IMR-90 (cell line): Measurements from ENCODE around the gene OR10J1. TPM values are rescaled to one million over a fixed set of nuclear protein-coding genes. Genes with fewer than 3 reads are reported as not detected.

Experiments used
- ATAC-seq: fragments of 200-7000 bp; cut with Tn5 transposase; 2 replicates; pipeline ENCODE4 v1.9.1; 2020; ENCODE audit warnings: low read depth, mild to moderate bottlenecking, moderate library complexity
- BruUV-seq: library from RNA; stranded (reverse); fragments of 400-500 nt; replicated peaks from 2 replicates; lab custom pipeline; 2021; lab: Mats Ljungman, UMichigan
- CTCF ChIA-PET: fragments of 300-600 bp; formaldehyde crosslinking; extraction: SDS; loops from one replicate; lab custom pipeline; 2021; ENCODE audit warnings: antibody characterized with exemption; lab: Yijun Ruan, JAX
- POLR2A ChIA-PET: fragments of 300-600 bp; sonication (Branson Sonifier 250); formaldehyde crosslinking; loops from one replicate; lab custom pipeline; 2022; ENCODE audit warnings: antibody characterized with exemption; ENCODE audit not compliant: unreplicated experiment; lab: Charles Lee
- DNase-seq: peaks from one replicate; pipeline ENCODE4 v3.0.0; 2013
- H2AFZ ChIP-seq: replicated peaks from 2 replicates; pipeline ENCODE3; 2013; ENCODE audit warnings: low read length, mild to moderate bottlenecking; ENCODE audit not compliant: poor library complexity
- H2AK5ac ChIP-seq: 2 replicates; pipeline ENCODE4 v1.6.1; 2013; ENCODE audit warnings: low read depth, low read length, inconsistent platforms
- H2AK9ac ChIP-seq: replicated peaks from 2 replicates; pipeline ENCODE3; 2013; ENCODE audit warnings: mild to moderate bottlenecking, low read depth, low read length, moderate library complexity; ENCODE audit not compliant: poor library complexity
- H2BK120ac ChIP-seq: 2 replicates; pipeline ENCODE4 v1.6.1; 2013; ENCODE audit warnings: low read depth, low read length, inconsistent platforms
- H2BK15ac ChIP-seq: 3 replicates; pipeline ENCODE4 v1.6.1; 2013; ENCODE audit warnings: low read depth, low read length, inconsistent platforms
- H2BK20ac ChIP-seq: 2 replicates; pipeline ENCODE4 v1.6.1; 2013; ENCODE audit warnings: low read depth, mild to moderate bottlenecking, inconsistent platforms, low read length, moderate library complexity
- H2BK5ac ChIP-seq: 2 replicates; pipeline ENCODE4 v1.6.1; 2013; ENCODE audit warnings: mild to moderate bottlenecking, low read depth, low read length, inconsistent platforms; ENCODE audit not compliant: poor library complexity, severe bottlenecking
- H3K14ac ChIP-seq: replicated peaks from 2 replicates; pipeline ENCODE4 v1.6.1; 2013; ENCODE audit warnings: low read depth, low read length, inconsistent platforms
- H3K18ac ChIP-seq: 2 replicates; pipeline ENCODE4 v1.6.1; 2013; ENCODE audit warnings: low read depth, low read length, control low read depth
- H3K23ac ChIP-seq: 2 replicates; pipeline ENCODE4 v1.6.1; 2013; ENCODE audit warnings: low read depth, low read length, inconsistent platforms
- H3K27ac ChIP-seq: 2 replicates; pipeline ENCODE4 v1.5.1; 2013; ENCODE audit warnings: mild to moderate bottlenecking, control low read depth, low read length; ENCODE audit not compliant: insufficient read depth
- H3K27me3 ChIP-seq: 2 replicates; pipeline ENCODE4 v1.6.1; 2013; ENCODE audit warnings: low read length; ENCODE audit not compliant: control insufficient read depth, insufficient read depth
- H3K36me3 ChIP-seq: 2 replicates; pipeline ENCODE4 v1.6.1; 2013; ENCODE audit warnings: low read length, mixed read lengths; ENCODE audit not compliant: control insufficient read depth, insufficient read depth
- H3K4ac ChIP-seq: 2 replicates; pipeline ENCODE4 v1.6.1; 2013; ENCODE audit warnings: low read depth, low read length, inconsistent platforms
- H3K4me1 ChIP-seq: 2 replicates; pipeline ENCODE4 v1.6.1; 2013; ENCODE audit warnings: low read length, mixed read lengths; ENCODE audit not compliant: control insufficient read depth, insufficient read depth
- H3K4me2 ChIP-seq: 2 replicates; pipeline ENCODE4 v1.6.1; 2013; ENCODE audit warnings: low read depth, mild to moderate bottlenecking, control low read depth, low read length, moderate library complexity
- H3K4me3 ChIP-seq: 2 replicates; pipeline ENCODE4 v1.5.1; 2013; ENCODE audit warnings: low read depth, mild to moderate bottlenecking, control low read depth, low read length, moderate library complexity; ENCODE audit not compliant: insufficient read depth
- H3K56ac ChIP-seq: 2 replicates; pipeline ENCODE4 v1.6.1; 2013; ENCODE audit warnings: low read length, inconsistent platforms; ENCODE audit not compliant: insufficient read depth; ENCODE audit errors: extremely low read depth
- H3K79me1 ChIP-seq, 2 experiments: 2 replicates each; pipeline ENCODE4 v1.6.1; 2013; ENCODE audit warnings: low read length in 2 of 2, inconsistent platforms in 1 of 2, low read depth in 1 of 2
- H3K9ac ChIP-seq: 2 replicates; pipeline ENCODE4 v1.6.1; 2013; ENCODE audit warnings: low read depth, low read length, control low read depth
- H3K9me1 ChIP-seq: 2 replicates; pipeline ENCODE4 v1.6.1; 2013; ENCODE audit warnings: low read length, inconsistent platforms; ENCODE audit not compliant: insufficient read depth
- H3K9me3 ChIP-seq: 2 replicates; pipeline ENCODE4 v1.6.1; 2013; ENCODE audit warnings: low read length; ENCODE audit not compliant: control insufficient read depth, insufficient read depth
- H4K20me1 ChIP-seq: 2 replicates; pipeline ENCODE4 v1.6.1; 2013; ENCODE audit warnings: low read length, inconsistent platforms; ENCODE audit not compliant: insufficient read depth
- H4K5ac ChIP-seq: 2 replicates; pipeline ENCODE4 v1.6.1; 2013; ENCODE audit warnings: mild to moderate bottlenecking, low read depth, low read length, control low read depth
- H4K8ac ChIP-seq, 2 experiments: 2 replicates each; pipeline ENCODE4 v1.6.1; 2013; ENCODE audit warnings: low read depth in 2 of 2, low read length in 2 of 2, control low read depth in 1 of 2, inconsistent platforms in 1 of 2
- H4K91ac ChIP-seq: 2 replicates; pipeline ENCODE4 v1.6.1; 2013; ENCODE audit warnings: low read depth, low read length, inconsistent platforms; ENCODE audit not compliant: insufficient read depth
- CEBPB ChIP-seq: IDR thresholded peaks from 2 replicates; pipeline ENCODE4 v1.6.1; 2012; ENCODE audit warnings: low read depth, low read length, improper control_type of control experiment
- CHD1 ChIP-seq: IDR thresholded peaks from 2 replicates; pipeline ENCODE4 v1.6.1; 2012; ENCODE audit warnings: low read depth, low read length, improper control_type of control experiment
- MAFK ChIP-seq: IDR thresholded peaks from 2 replicates; pipeline ENCODE4 v1.6.1; 2012; ENCODE audit warnings: low read depth, low read length, improper control_type of control experiment
- MXI1 ChIP-seq: IDR thresholded peaks from 2 replicates; pipeline ENCODE4 v1.6.1; 2012; ENCODE audit warnings: low read depth, mild to moderate bottlenecking, low read length, moderate library complexity, borderline replicate concordance
- NFE2L2 ChIP-seq: fragments of 150-350 bp; IDR thresholded peaks from 2 replicates; pipeline ENCODE4 v1.6.1; 2016; ENCODE audit warnings: low read depth, mild to moderate bottlenecking, low read length
- WGBS, 2 experiments: methylation state at CpG; one replicate each; pipeline versions ENCODE4 v1.1.5 to v1.1.7; 2013; ENCODE audit warnings: missing lambda C conversion rate in 2 of 2; ENCODE audit not compliant: insufficient read length in 1 of 2; ENCODE audit errors: extremely low coverage in 2 of 2; 5-methylcytosine and 5-hydroxymethylcytosine counted together
- dilution Hi-C: fragments of 300-500 bp; cut with HindIII; formaldehyde crosslinking; loops from one replicate; pipeline ENCODE4 v1.14.3; 2018; ENCODE audit warnings: low sequenced_read_pairs; ENCODE audit not compliant: unreplicated experiment
- in situ Hi-C: fragments of 300-500 bp; cut with MboI; formaldehyde crosslinking; loops from 3 replicates; pipeline ENCODE4 v1.14.3; 2019; ENCODE audit warnings: low sequenced_read_pairs, inconsistent platforms, mixed read lengths
- intact Hi-C: fragments of 100-400 bp; cut with micrococcal nuclease; formaldehyde crosslinking; loops from 2 replicates; pipeline ENCODE4 v1.10.0; 2022
- polyA plus RNA-seq, 3 experiments: library from polyadenylated mRNA; depleted of rRNA; stranded (reverse); fragments of >200 nt; gene quantifications; 2 replicates each; pipeline ENCODE4 v1.2.3, GENCODE V29; 2012; ENCODE audit warnings: low replicate concordance in 1 of 3
- total RNA-seq: library from RNA; depleted of rRNA; stranded (reverse); fragments of >200 nt; gene quantifications from 2 replicates; pipeline ENCODE4 v1.2.3, GENCODE V29; 2012

OR10J1 gene
- total and polyA plus RNA-seq, 2 of the 4 experiments (the other 2 are of a cell fraction): not detected

GRCh38 chr1:159443066-159443750 is 3.7 kb downstream of the OR10J1 start:
- DNase-seq (no peak), ATAC-seq (no peak)
- TF ChIP-seq CEBPB: no peak
- TF ChIP-seq NFE2L2: no peak
- no peak for TF ChIP-seq MAFK
- no peak for TF ChIP-seq MXI1
- no peak for TF ChIP-seq CHD1
- no peak overlapping the region for H2AK9ac ChIP-seq
- H3K9ac ChIP-seq: no peak overlapping the region
- no peak overlapping the region for H3K56ac ChIP-seq
- H2BK15ac ChIP-seq: no peak overlapping the region
- H2BK20ac ChIP-seq: no peak overlapping the region
- intact Hi-C loops: no loop called here
- H2AK5ac ChIP-seq: no peak overlapping the region
- no peak overlapping the region for H2BK120ac ChIP-seq
- H3K27me3 ChIP-seq: no peaks in the 10 kb centered on the region
- no peak overlapping the region for H4K8ac ChIP-seq
- no peak overlapping the region for H3K18ac ChIP-seq
- H3K79me1 ChIP-seq: no peaks in the 10 kb centered on the region
- BruUV-seq: no TSS peak
- H2BK5ac ChIP-seq: no peak overlapping the region
- no peak overlapping the region for H3K14ac ChIP-seq
- CTCF ChIA-PET: no interaction called here
- dilution Hi-C loops: no loop called here
- H2AFZ ChIP-seq: no peak overlapping the region
- no peaks in the 10 kb centered on the region for H3K36me3 ChIP-seq
- no peak overlapping the region for H3K4me3 ChIP-seq
- in situ Hi-C loops: no loop called here
- no peak overlapping the region for H3K4ac ChIP-seq
- no peaks in the 10 kb centered on the region for H4K20me1 ChIP-seq
- no peak overlapping the region for H4K5ac ChIP-seq
- no CpG with 5 or more reads among the region's 4 CpGs for WGBS, 2 experiments
- no peak overlapping the region for H4K91ac ChIP-seq
- H3K9me3 ChIP-seq: peaks cover 2% of the 10 kb centered on the region; the same call in 1 of the 2 replicates
- POLR2A ChIA-PET: no interaction called here
- H3K4me2 ChIP-seq: no peak overlapping the region
- H3K23ac ChIP-seq: no peak overlapping the region
- H3K9me1 ChIP-seq: no peaks in the 10 kb centered on the region
- no peak overlapping the region for H3K27ac ChIP-seq
- no peaks in the 10 kb centered on the region for H3K4me1 ChIP-seq
